OCI-LY7 (cell line): ENCODE data around the gene NDUFA7. TPM values are rescaled to one million over a fixed set of nuclear protein-coding genes. Genes with fewer than 3 reads are reported as not detected.

Experiments used
- BruUV-seq: library from RNA; stranded (reverse); fragments of 400-500 nt; replicated peaks from 2 replicates; lab custom pipeline; 2021; lab: Mats Ljungman, UMichigan
- CTCF ChIA-PET: fragments of 300-600 bp; sonication (Branson Sonifier 250); formaldehyde crosslinking; loops from one replicate; lab custom pipeline; 2022; ENCODE audit warnings: antibody characterized with exemption; ENCODE audit not compliant: unreplicated experiment; lab: Charles Lee
- POLR2A ChIA-PET: fragments of 300-600 bp; sonication (Branson Sonifier 250); formaldehyde crosslinking; loops from one replicate; lab custom pipeline; 2022; ENCODE audit warnings: antibody characterized with exemption; lab: Charles Lee
- DNase-seq: peaks from one replicate; pipeline ENCODE4 v3.0.0-alpha.2; 2015; ENCODE audit warnings: low spot score
- H2AFZ ChIP-seq: fragments of 200-600 bp; sonication (generic), shearing (Covaris generic); 2 replicates; pipeline ENCODE4 v1.6.1; 2014; ENCODE audit warnings: mild to moderate bottlenecking, antibody characterized with exemption, low read length, moderate library complexity
- H3K27ac ChIP-seq: fragments of 200-600 bp; sonication (generic); 2 replicates; pipeline ENCODE4 v1.5.1; 2014; ENCODE audit warnings: mixed run types, low read depth, mild to moderate bottlenecking, moderate library complexity, low read length, inconsistent platforms; ENCODE audit not compliant: poor library complexity, severe bottlenecking
- H3K36me3 ChIP-seq: fragments of 200-600 bp; sonication (generic); 2 replicates; pipeline ENCODE4 v1.6.1; 2014; ENCODE audit warnings: mild to moderate bottlenecking, antibody characterized with exemption, low read length, moderate library complexity, mixed read lengths; ENCODE audit not compliant: insufficient read depth
- H3K4me1 ChIP-seq: fragments of 200-600 bp; sonication (generic); 2 replicates; pipeline ENCODE4 v1.5.1; 2014; ENCODE audit warnings: mild to moderate bottlenecking, low read length; ENCODE audit not compliant: insufficient read depth, poor library complexity, severe bottlenecking
- H3K4me2 ChIP-seq: fragments of 200-600 bp; sonication (generic); 2 replicates; pipeline ENCODE4 v1.6.1; 2014; ENCODE audit warnings: mild to moderate bottlenecking, low read length
- H3K4me3 ChIP-seq: fragments of 200-600 bp; sonication (generic); 2 replicates; pipeline ENCODE4 v1.5.1; 2014; ENCODE audit warnings: mild to moderate bottlenecking, low read depth, low read length; ENCODE audit not compliant: poor library complexity, severe bottlenecking
- H3K79me2 ChIP-seq: fragments of 200-600 bp; sonication (generic); 2 replicates; pipeline ENCODE4 v1.6.1; 2016; ENCODE audit warnings: low read depth, mild to moderate bottlenecking, low read length, moderate library complexity, mixed read lengths; ENCODE audit not compliant: insufficient read depth
- H3K9me2 ChIP-seq: fragments of 200-600 bp; sonication (generic); 2 replicates; pipeline ENCODE4 v1.6.1; 2016; ENCODE audit warnings: mild to moderate bottlenecking, low read length, mixed read lengths; ENCODE audit not compliant: insufficient read depth
- H3K9me3 ChIP-seq: fragments of 200-600 bp; sonication (generic); 2 replicates; pipeline ENCODE4 v1.6.1; 2014; ENCODE audit warnings: mild to moderate bottlenecking, mixed run types, low read length, mixed read lengths
- H4K20me1 ChIP-seq: fragments of 200-600 bp; sonication (generic); 2 replicates; pipeline ENCODE4 v1.6.1; 2014; ENCODE audit warnings: mild to moderate bottlenecking, antibody characterized with exemption, low read length, moderate library complexity, mixed read lengths; ENCODE audit not compliant: insufficient read depth
- CTCF ChIP-seq: fragments of 200-600 bp; sonication (generic); conservative IDR thresholded peaks from 2 replicates; pipeline ENCODE4 v1.5.1; 2014; ENCODE audit warnings: mild to moderate bottlenecking, antibody characterized with exemption, low read length, moderate library complexity, mixed read lengths
- EZH2phosphoT487 ChIP-seq: fragments of 200-600 bp; sonication (generic); IDR thresholded peaks from 2 replicates; pipeline ENCODE4 v1.6.1; 2018; ENCODE audit warnings: low read depth, borderline replicate concordance, mild to moderate bottlenecking, mixed run types, antibody characterized with exemption, low read length, moderate library complexity, mixed read lengths
- intact Hi-C: fragments of 100-400 bp; cut with micrococcal nuclease; formaldehyde crosslinking; loops from one replicate; pipeline ENCODE4 v1.10.0; 2022; ENCODE audit not compliant: unreplicated experiment
- total RNA-seq, 2 experiments: library from RNA; depleted of rRNA in 1 of 2; stranded (reverse); fragments of >200 nt in 1 of 2; shearing (Covaris generic) in 1 of 2; gene quantifications; 2 replicates each; pipeline ENCODE4 v1.2.3, GENCODE V29; 2014 to 2022

Gene NDUFA7
- total RNA-seq, 2 experiments from 2014 or later = 93.0 to 103 TPM

GRCh38 chr19:8360196-8360595 is 39.0 kb upstream of the NDUFA7 start:
- Histone ChIP-seq H3K36me3 (no peaks in the 10 kb centered on the region), H3K4me3 (no peak overlapping the region), H2AFZ (no peak overlapping the region), H4K20me1 (no peaks in the 10 kb centered on the region), H3K9me3 (no peaks in the 10 kb centered on the region), H3K4me2 (no peak overlapping the region), H3K4me1 (no peaks in the 10 kb centered on the region), H3K9me2 (no peaks in the 10 kb centered on the region), H3K27ac (no peak overlapping the region), H3K79me2 (no peaks in the 10 kb centered on the region)
- BruUV-seq = no TSS peak
- CTCF ChIA-PET = no interaction called here
- TF ChIP-seq EZH2phosphoT487 (no peak), CTCF (no peak)
- POLR2A ChIA-PET = interaction anchor here (0.6 to 0.7 kb wide), 2 partner anchors 106 to 240 kb away, joined by 4 to 5 read pairs; no protein-coding TSS in a partner anchor
- DNase-seq = no peak
- intact Hi-C loops = no loop called here

DNA sequence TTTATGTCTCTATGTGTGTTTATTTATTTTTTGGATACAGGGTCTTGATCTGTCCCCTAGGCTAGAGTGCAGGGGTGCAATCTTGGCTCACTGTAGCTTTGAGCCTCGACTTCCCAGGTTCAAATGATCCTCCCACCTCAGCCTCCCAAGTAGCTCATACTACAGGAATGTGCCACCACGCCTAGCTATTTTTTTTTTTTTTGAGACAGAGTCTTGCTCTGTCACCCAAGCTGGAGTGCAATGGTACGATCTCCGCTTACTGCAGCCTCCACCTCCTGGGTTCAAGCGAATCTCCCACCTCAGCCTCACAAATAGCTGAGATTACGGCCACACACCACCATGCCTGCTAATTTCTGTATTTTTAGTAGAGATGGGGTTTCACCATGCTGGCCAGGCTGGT is 37.8 kb upstream of the NDUFA7 start:
- Histone ChIP-seq H3K4me3 (no peak overlapping the region), H3K9me3 (no peaks in the 10 kb centered on the region), H4K20me1 (no peaks in the 10 kb centered on the region), H3K79me2 (no peaks in the 10 kb centered on the region), H2AFZ (no peak overlapping the region), H3K27ac (no peak overlapping the region), H3K4me1 (no peaks in the 10 kb centered on the region), H3K36me3 (no peaks in the 10 kb centered on the region), H3K9me2 (no peaks in the 10 kb centered on the region), H3K4me2 (no peak overlapping the region)
- ChIA-PET POLR2A (no interaction called here), CTCF (interaction anchor here (0.6 kb wide), 1 partner anchor 60 kb away, joined by 3 read pairs; no protein-coding TSS in a partner anchor)
- no peak for DNase-seq
- intact Hi-C loops = no loop called here
- TF ChIP-seq CTCF (no peak), EZH2phosphoT487 (no peak)
- no TSS peak for BruUV-seq

- Histone ChIP-seq H3K9me3 (no peaks in the 10 kb centered on the region), H3K4me1 (no peaks in the 10 kb centered on the region), H3K4me3 (no peak overlapping the region), H3K9me2 (no peaks in the 10 kb centered on the region), H4K20me1 (no peaks in the 10 kb centered on the region), H3K27ac (no peak overlapping the region), H3K4me2 (no peak overlapping the region), H3K79me2 (no peaks in the 10 kb centered on the region), H2AFZ (no peak overlapping the region), H3K36me3 (no peaks in the 10 kb centered on the region)
- CTCF ChIA-PET = no interaction called here
- TF ChIP-seq CTCF (no peak), EZH2phosphoT487 (no peak)
- intact Hi-C loops = no loop called here
- DNase-seq = no peak
- no TSS peak for BruUV-seq
- POLR2A ChIA-PET = no interaction called here
Measured at GRCh38 chr19:8357007-8357521, 35.9 kb upstream of the NDUFA7 start.
